Esophagus muscularis mucosa (tissue), 4 donors: Measurements from ENCODE around the gene PGAM2. TPM values are rescaled to one million over a fixed set of nuclear protein-coding genes. Genes with fewer than 3 reads are reported as not detected.

Experiments
- DNase-seq: peaks from one replicate; pipeline ENCODE4 v3.0.0-alpha.2; 2017; ENCODE audit errors: extremely low spot score
- H3K27ac ChIP-seq, 4 donors: fragments of 200-600 bp; sonication (generic); replicated peaks in 1 of 4; 1 replicate in 3 of 4; 2 replicates in 1 of 4; pipeline ENCODE4 v1.5.1; 2016 to 2019; ENCODE audit warnings: mild to moderate bottlenecking in 1 of 4
- H3K27me3 ChIP-seq, 4 donors: fragments of 200-600 bp; sonication (generic); one replicate each; pipeline versions ENCODE4 v1.5.1 to v1.6.0; 2016 to 2019
- H3K36me3 ChIP-seq, 4 donors: fragments of 200-600 bp; sonication (generic); one replicate each; pipeline ENCODE4 v1.5.1; 2016 to 2019
- H3K4me1 ChIP-seq, 4 donors: fragments of 200-600 bp; sonication (generic); one replicate each; pipeline ENCODE4 v1.5.1; 2016 to 2019
- H3K4me3 ChIP-seq, 4 donors: fragments of 200-600 bp; sonication (generic); 1 replicate in 2 of 4; 2 replicates in 2 of 4; pipeline ENCODE4 v1.5.1; 2016 to 2019; ENCODE audit warnings: mild to moderate bottlenecking in 4 of 4, moderate library complexity in 1 of 4
- H3K9me3 ChIP-seq, 4 donors: fragments of 200-600 bp; sonication (generic); 1 replicate in 3 of 4; 2 replicates in 1 of 4; pipeline ENCODE4 v1.5.1; 2016 to 2019
- EP300 ChIP-seq: sonication (generic); formaldehyde crosslinking; IDR thresholded peaks from one replicate; pipeline ENCODE4 v1.6.1; 2017; ENCODE audit warnings: antibody characterized with exemption
- POLR2A ChIP-seq: fragments of 450-650 bp; IDR thresholded peaks from one replicate; pipeline ENCODE4 v1.6.1; 2017; ENCODE audit warnings: antibody characterized with exemption, moderate library complexity, mild to moderate bottlenecking, low read depth
- POLR2AphosphoS5 ChIP-seq, 2 donors: sonication (generic); formaldehyde crosslinking; IDR thresholded peaks; one replicate each; pipeline ENCODE4 v1.6.1; 2017; ENCODE audit warnings: antibody characterized with exemption in 2 of 2
- WGBS: methylation state at CpG from one replicate; pipeline ENCODE4 v1.1.5; 2018; 5-methylcytosine and 5-hydroxymethylcytosine counted together
- intact Hi-C: fragments of 100-400 bp; cut with DNase I; formaldehyde crosslinking; loops from one replicate; pipeline ENCODE4 v1.15.1; 2023
- total RNA-seq, 4 donors: library from RNA; depleted of rRNA; stranded (reverse); fragments of >200 nt; gene quantifications; one replicate each; pipeline versions ENCODE4 v1.1.0 to v1.2.1, GENCODE V29; 2016
- TF ChIP-seq, protein P1 (sequence below), 3 experiments: fragments of 200-600 bp in 2 of 3; fragments of 450-650 bp in 1 of 3; sonication (generic) in 2 of 3; IDR thresholded peaks; one replicate each; pipeline ENCODE4 v1.5.1; 2017 to 2019; ENCODE audit warnings: antibody characterized with exemption in 3 of 3, mild to moderate bottlenecking in 2 of 3, moderate library complexity in 1 of 3

The PGAM2 gene
- total RNA-seq, 4 donors from 2014 or later = 0.52 to 1.8 (median 0.66) TPM; not detected in 1

DNA sequence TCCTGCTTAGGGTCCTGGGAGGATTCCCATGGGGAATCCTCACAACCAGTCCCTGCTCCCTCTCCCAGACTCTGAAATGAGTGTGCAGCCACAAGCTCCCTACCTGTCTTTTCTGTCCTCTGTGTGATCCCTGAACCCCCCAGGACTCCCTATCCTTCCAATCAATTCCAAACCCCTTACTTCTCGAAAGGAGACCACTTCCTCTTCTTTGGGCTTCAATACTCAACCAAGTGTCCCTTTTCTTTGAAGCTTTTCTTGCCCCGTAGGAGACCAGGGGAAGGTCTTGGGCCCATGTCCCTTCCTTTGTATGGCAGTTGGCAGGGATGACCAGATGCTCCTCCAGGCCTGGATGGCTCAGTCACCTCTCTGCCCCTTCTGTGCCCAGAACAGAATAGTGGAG is 40.5 kb upstream of the PGAM2 start:
- Histone ChIP-seq H3K36me3 (peaks cover 0 to 45% (median 30%) of the 10 kb centered on the region in 4 donors), H3K4me1 (peaks cover 21 to 90% (median 68%) of the 10 kb centered on the region in 4 donors), H3K27ac (peak overlapping the region; percentile 78 to 94 (median 90)), H3K4me3 (peak overlapping the region; percentile 48 to 72 (median 66)), H3K9me3 (no peaks in the 10 kb centered on the region), H3K27me3 (no peaks in the 10 kb centered on the region)
- intact Hi-C loops = no loop called here
- DNase-seq = no peak
- WGBS = 59% methylated on average over 2 of the region's 2 CpGs
- TF ChIP-seq EP300 = no peak
- TF ChIP-seq POLR2AphosphoS5 (IDR thresholded peaks at IDR 0.05) = no peak
- TF ChIP-seq, protein P1, sequence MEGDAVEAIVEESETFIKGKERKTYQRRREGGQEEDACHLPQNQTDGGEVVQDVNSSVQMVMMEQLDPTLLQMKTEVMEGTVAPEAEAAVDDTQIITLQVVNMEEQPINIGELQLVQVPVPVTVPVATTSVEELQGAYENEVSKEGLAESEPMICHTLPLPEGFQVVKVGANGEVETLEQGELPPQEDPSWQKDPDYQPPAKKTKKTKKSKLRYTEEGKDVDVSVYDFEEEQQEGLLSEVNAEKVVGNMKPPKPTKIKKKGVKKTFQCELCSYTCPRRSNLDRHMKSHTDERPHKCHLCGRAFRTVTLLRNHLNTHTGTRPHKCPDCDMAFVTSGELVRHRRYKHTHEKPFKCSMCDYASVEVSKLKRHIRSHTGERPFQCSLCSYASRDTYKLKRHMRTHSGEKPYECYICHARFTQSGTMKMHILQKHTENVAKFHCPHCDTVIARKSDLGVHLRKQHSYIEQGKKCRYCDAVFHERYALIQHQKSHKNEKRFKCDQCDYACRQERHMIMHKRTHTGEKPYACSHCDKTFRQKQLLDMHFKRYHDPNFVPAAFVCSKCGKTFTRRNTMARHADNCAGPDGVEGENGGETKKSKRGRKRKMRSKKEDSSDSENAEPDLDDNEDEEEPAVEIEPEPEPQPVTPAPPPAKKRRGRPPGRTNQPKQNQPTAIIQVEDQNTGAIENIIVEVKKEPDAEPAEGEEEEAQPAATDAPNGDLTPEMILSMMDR (IDR thresholded peaks at IDR 0.05) = no peak
- no peak for TF ChIP-seq POLR2A

DNA sequence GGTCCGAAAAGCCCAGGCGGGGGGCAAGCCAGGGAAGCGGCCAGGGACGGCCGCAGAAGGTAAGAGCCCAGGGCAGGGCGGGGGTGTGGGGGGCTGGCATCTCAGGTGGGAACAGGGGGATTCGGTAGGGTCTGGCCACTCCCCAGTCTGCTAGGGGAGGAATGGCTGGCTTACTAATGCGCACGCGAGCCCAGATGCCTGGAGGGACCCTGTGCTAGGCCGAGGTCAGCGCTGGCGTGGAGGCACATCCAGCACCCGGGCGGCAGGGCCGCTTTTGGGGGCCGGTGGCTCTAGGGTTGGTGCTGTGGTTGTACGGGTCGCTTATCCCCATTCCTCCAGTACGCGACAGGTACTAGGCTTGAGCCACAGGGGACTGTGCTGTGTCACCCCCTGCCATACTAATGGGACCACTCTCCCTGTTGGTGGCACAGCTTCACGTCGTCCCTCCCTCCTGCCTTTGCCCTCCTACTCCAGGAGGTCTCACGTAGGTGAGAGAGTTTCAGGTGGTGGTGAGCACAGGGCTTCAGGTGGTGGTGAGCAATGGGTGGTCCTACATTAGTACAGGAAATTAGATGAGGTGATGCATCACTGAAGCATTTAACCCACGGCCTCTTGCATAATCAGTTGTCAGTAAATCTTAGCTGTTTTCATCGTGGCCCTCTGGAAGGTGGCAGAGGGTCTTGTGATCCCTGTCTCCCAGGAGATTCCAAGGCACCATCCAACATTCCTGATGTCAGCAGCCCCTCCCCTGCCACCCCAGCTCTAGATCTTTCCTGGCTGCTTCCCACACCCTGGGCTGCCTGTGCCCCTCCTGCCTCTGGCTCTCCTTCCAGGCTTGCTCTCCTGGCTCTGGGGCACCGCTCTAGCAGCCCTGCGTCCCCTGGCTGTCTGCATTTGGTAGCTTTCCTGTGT is 39.7 kb upstream of the PGAM2 start:
- intact Hi-C loops = no loop called here
- Histone ChIP-seq H3K27me3 (no peaks in the 10 kb centered on the region), H3K27ac (peak overlapping the region; percentile 78 to 94 (median 90)), H3K36me3 (peaks cover 0 to 38% (median 23%) of the 10 kb centered on the region in 4 donors), H3K4me1 (peaks cover 27 to 88% (median 68%) of the 10 kb centered on the region in 4 donors), H3K4me3 (peak overlapping the region; percentile 48 to 72 (median 66)), H3K9me3 (no peaks in the 10 kb centered on the region)
- no peak for DNase-seq
- WGBS = 33% methylated on average over 9 of the region's 28 CpGs
- TF ChIP-seq POLR2A (no peak), POLR2AphosphoS5 (IDR thresholded peaks at IDR 0.05) (peak; percentile 25 to 75), EP300 (peak; percentile 39)
- TF ChIP-seq, protein P1 (IDR thresholded peaks at IDR 0.05) = no peak

- Histone ChIP-seq H3K36me3 (peaks cover 0 to 29% (median 17%) of the 10 kb centered on the region in 4 donors), H3K4me3 (peak within 1 kb of the TSS; percentile 48 to 72 (median 66)), H3K9me3 (no peaks in the 10 kb centered on the region), H3K4me1 (peaks cover 27 to 79% (median 71%) of the 10 kb centered on the region in 4 donors), H3K27ac (peak within 1 kb of the TSS; percentile 78 to 94 (median 90)), H3K27me3 (no peaks in the 10 kb centered on the region)
- intact Hi-C loops = no loop called here
- TF ChIP-seq POLR2A (no peak), EP300 (no peak), POLR2AphosphoS5 (IDR thresholded peaks at IDR 0.05) (peak in 1 of 2 donors; percentile 44)
- TF ChIP-seq, protein P1 (IDR thresholded peaks at IDR 0.05) = no peak
- 4% methylated on average over 36 of the region's 87 CpGs for WGBS
- no peak for DNase-seq
Measured at GRCh38 chr7:44103923-44104859, 38.8 kb upstream of the PGAM2 start, which contains the start of gene AEBP1. Gene AEBP1 (plus strand): TSS chr7:44104345. CDS start chr7:44104666, 321 bp downstream.

GRCh38 chr7:44103566-44103922 is 38.2 kb upstream of the PGAM2 start:
- TF ChIP-seq POLR2A = no peak
- no peaks in the 10 kb centered on the region for H3K9me3 ChIP-seq
- DNase-seq = no peak
- H3K4me3 ChIP-seq = peak overlapping the region in 3 of 4 donors; percentile 65 to 72 (median 66)
- H3K27ac ChIP-seq = peak overlapping the region; percentile 78 to 94 (median 90)
- intact Hi-C loops = no loop called here
- 69% methylated on average over 6 of the region's 8 CpGs for WGBS
- H3K36me3 ChIP-seq = peaks cover 0 to 22% (median 10%) of the 10 kb centered on the region in 4 donors
- H3K4me1 ChIP-seq = peaks cover 27 to 72% (median 71%) of the 10 kb centered on the region in 4 donors
- H3K27me3 ChIP-seq = no peaks in the 10 kb centered on the region
